A549 (cell line): ENCODE data around the gene VSIG1. TPM values are rescaled to one million over a fixed set of nuclear protein-coding genes. Genes with fewer than 3 reads are reported as not detected.

Experiments used
- ATAC-seq, 2 experiments: fragments of 200-7000 bp in 1 of 2; fragments of >200 bp in 1 of 2; cut with Nextera tagmentation in 1 of 2; cut with Tn5 transposase in 1 of 2; 3 replicates each; pipeline versions ENCODE4 v1.8.0 to v1.9.1; 2018 to 2020; ENCODE audit warnings: mild to moderate bottlenecking in 1 of 2, moderate library complexity in 1 of 2
- CTCF ChIA-PET: fragments of 300-600 bp; sonication (Branson Sonifier 250); formaldehyde crosslinking; extraction: SDS; loops from one replicate; lab custom pipeline; 2021; ENCODE audit warnings: antibody characterized with exemption, inconsistent platforms; lab: Yijun Ruan, JAX
- POLR2A ChIA-PET: fragments of 350-600 bp; formaldehyde crosslinking; extraction: SDS; loops from one replicate; lab custom pipeline; 2021; ENCODE audit warnings: antibody characterized with exemption, inconsistent platforms; lab: Yijun Ruan, JAX
- DNase-seq, 2 experiments: peaks; one replicate each; pipeline versions ENCODE4 v3.0.0 to v3.0.0-alpha.2; 2011 to 2016; ENCODE audit warnings: low read depth in 1 of 2, low spot score in 1 of 2
- FAIRE-seq: peaks from 2 replicates; lab custom pipeline; 2011; peaks lifted over from hg19 to GRCh38; lab: Jason Lieb, UNC
- H3K27ac ChIP-seq, 2 experiments: fragments of >200 bp; sonication (Bioruptor Twin); formaldehyde crosslinking; 3 replicates each; pipeline ENCODE4 v1.5.1; 2016 to 2017
- H3K4me1 ChIP-seq: fragments of >200 bp; sonication (Bioruptor Twin); formaldehyde crosslinking; 3 replicates; pipeline ENCODE4 v1.6.1; 2016
- H3K4me2 ChIP-seq: fragments of >200 bp; sonication (Bioruptor Twin); formaldehyde crosslinking; 3 replicates; pipeline ENCODE4 v1.6.1; 2016
- H3K4me3 ChIP-seq: fragments of >200 bp; sonication (Bioruptor Twin); formaldehyde crosslinking; 3 replicates; pipeline ENCODE4 v1.5.1; 2016
- H3K9me3 ChIP-seq: fragments of >200 bp; sonication (Bioruptor Twin); formaldehyde crosslinking; 3 replicates; pipeline ENCODE4 v1.6.1; 2016
- BCL3 ChIP-seq: fragments of >200 bp; sonication (Bioruptor Twin); formaldehyde crosslinking; IDR thresholded peaks from 3 replicates; pipeline ENCODE4 v1.6.1; 2016
- CBX2 ChIP-seq: fragments of 200-600 bp; sonication (generic); IDR thresholded peaks from 2 replicates; pipeline ENCODE4 v1.6.1; 2016; ENCODE audit warnings: low read depth, mild to moderate bottlenecking, borderline replicate concordance
- CBX8 ChIP-seq: fragments of 200-600 bp; sonication (generic); IDR thresholded peaks from 2 replicates; pipeline ENCODE4 v1.6.1; 2016
- CEBPB ChIP-seq, 2 experiments: fragments of >200 bp in 1 of 2; sonication (Bioruptor Twin) in 1 of 2; formaldehyde crosslinking in 1 of 2; IDR thresholded peaks; 2 replicates each; pipeline ENCODE4 v1.6.1; 2012 to 2016
- CHD2 ChIP-seq: fragments of 150-350 bp; IDR thresholded peaks from 2 replicates; pipeline ENCODE4 v1.6.1; 2014; ENCODE audit warnings: low read length; ENCODE audit not compliant: partially characterized antibody
- EHF ChIP-seq: fragments of 250-450 bp; sonication (Bioruptor Pico); IDR thresholded peaks from 2 replicates; pipeline ENCODE4 v1.5.0; 2020; ENCODE audit warnings: mild to moderate bottlenecking
- EHMT2 ChIP-seq: fragments of 200-600 bp; sonication (generic); IDR thresholded peaks from 2 replicates; pipeline ENCODE4 v1.6.1; 2016; ENCODE audit warnings: antibody characterized with exemption, low read depth, mild to moderate bottlenecking, moderate library complexity
- EP300 ChIP-seq, 2 experiments: fragments of >200 bp; sonication (Bioruptor Twin); formaldehyde crosslinking; IDR thresholded peaks; 2 replicates in 1 of 2; 3 replicates in 1 of 2; pipeline ENCODE4 v1.6.1; 2016 to 2017
- FOSB ChIP-seq: fragments of 250-450 bp; sonication (Bioruptor Pico); IDR thresholded peaks from 2 replicates; pipeline ENCODE4 v1.5.0; 2020; ENCODE audit warnings: mild to moderate bottlenecking, moderate library complexity
- FOXS1 ChIP-seq: fragments of 250-450 bp; sonication (Bioruptor Pico); IDR thresholded peaks from 2 replicates; pipeline ENCODE4 v1.5.0; 2020; ENCODE audit warnings: mild to moderate bottlenecking, moderate library complexity
- HDAC2 ChIP-seq: fragments of 200-600 bp; sonication (generic); IDR thresholded peaks from 2 replicates; pipeline ENCODE4 v1.6.1; 2016
- HEYL ChIP-seq: fragments of 250-450 bp; sonication (Bioruptor Pico); IDR thresholded peaks from 2 replicates; pipeline ENCODE4 v1.8.0; 2021; ENCODE audit warnings: mild to moderate bottlenecking, moderate library complexity
- HMGXB4 ChIP-seq: fragments of 250-450 bp; sonication (Bioruptor Pico); IDR thresholded peaks from 2 replicates; pipeline ENCODE4 v1.5.0; 2021; ENCODE audit warnings: mild to moderate bottlenecking, moderate library complexity, borderline replicate concordance
- HOXA7 ChIP-seq: fragments of 250-450 bp; sonication (Bioruptor Pico); IDR thresholded peaks from 2 replicates; pipeline ENCODE4 v1.5.0; 2020; ENCODE audit warnings: mild to moderate bottlenecking, moderate library complexity
- HOXB5 ChIP-seq: fragments of 250-450 bp; sonication (Bioruptor Pico); IDR thresholded peaks from 2 replicates; pipeline ENCODE4 v1.5.0; 2020; ENCODE audit warnings: mild to moderate bottlenecking, moderate library complexity
- JUN ChIP-seq, 2 experiments: fragments of >200 bp; sonication (Bioruptor Twin); formaldehyde crosslinking; IDR thresholded peaks; 2 replicates in 1 of 2; 3 replicates in 1 of 2; pipeline ENCODE4 v1.6.1; 2016 to 2017
- KDM1A ChIP-seq: fragments of 200-600 bp; sonication (generic); IDR thresholded peaks from 2 replicates; pipeline ENCODE4 v1.6.1; 2016; ENCODE audit warnings: low read depth, mild to moderate bottlenecking
- MAFK ChIP-seq: fragments of 450-650 bp; IDR thresholded peaks from 2 replicates; pipeline ENCODE4 v1.6.1; 2014; ENCODE audit not compliant: partially characterized antibody
- NPAS2 ChIP-seq: fragments of 250-450 bp; sonication (Bioruptor Pico); IDR thresholded peaks from 2 replicates; pipeline ENCODE4 v1.8.0; 2022; ENCODE audit warnings: mild to moderate bottlenecking, moderate library complexity, borderline replicate concordance
- POLR2A ChIP-seq: IDR thresholded peaks from 2 replicates; pipeline ENCODE4 v1.6.1; 2012; ENCODE audit warnings: mild to moderate bottlenecking, low read length
- POLR2AphosphoS2 ChIP-seq: conservative IDR thresholded peaks from 2 replicates; pipeline ENCODE4 v1.6.1; 2012; ENCODE audit warnings: low read length, improper control_type of control experiment, inconsistent platforms
- RCOR1 ChIP-seq: fragments of 150-350 bp; IDR thresholded peaks from 2 replicates; pipeline ENCODE4 v1.6.1; 2014; ENCODE audit warnings: antibody characterized with exemption, low read length, low read depth
- RFX5 ChIP-seq: fragments of 450-650 bp; IDR thresholded peaks from 2 replicates; pipeline ENCODE4 v1.7.1; 2014; ENCODE audit warnings: antibody characterized with exemption, mild to moderate bottlenecking, moderate library complexity
- RNF2 ChIP-seq: fragments of 200-600 bp; sonication (generic); IDR thresholded peaks from 2 replicates; pipeline ENCODE4 v1.6.1; 2016; ENCODE audit warnings: low read depth, mild to moderate bottlenecking, antibody characterized with exemption, moderate library complexity, borderline replicate concordance
- SREBF2 ChIP-seq: fragments of 450-650 bp; IDR thresholded peaks from 2 replicates; pipeline ENCODE4 v1.6.1; 2014; ENCODE audit warnings: mild to moderate bottlenecking, moderate library complexity
- ZC3H11A ChIP-seq: fragments of 450-650 bp; IDR thresholded peaks from 2 replicates; pipeline ENCODE4 v1.6.1; 2014; ENCODE audit warnings: antibody characterized with exemption, mild to moderate bottlenecking
- ZFP36 ChIP-seq: fragments of 450-650 bp; IDR thresholded peaks from 2 replicates; pipeline ENCODE4 v1.6.1; 2014; ENCODE audit warnings: borderline replicate concordance; ENCODE audit not compliant: partially characterized antibody
- ZNF302 ChIP-seq: fragments of 250-450 bp; sonication (Bioruptor Pico); IDR thresholded peaks from 2 replicates; pipeline ENCODE4 v1.9.0; 2021; ENCODE audit warnings: inconsistent platforms, mild to moderate bottlenecking, moderate library complexity
- ZSCAN20 ChIP-seq: fragments of 250-450 bp; sonication (Bioruptor Pico); IDR thresholded peaks from 2 replicates; pipeline ENCODE4 v1.8.0; 2022; ENCODE audit warnings: mild to moderate bottlenecking, moderate library complexity
- WGBS: methylation state at CpG from one replicate; pipeline ENCODE4 v1.1.6; 2017; ENCODE audit errors: missing lambda C conversion rate; 5-methylcytosine and 5-hydroxymethylcytosine counted together
- polyA minus RNA-seq: library from RNA; depleted of rRNA, polyadenylated mRNA; stranded (reverse); fragments of >200 nt; gene quantifications from 2 replicates; pipeline ENCODE4 v1.2.3, GENCODE V29; 2011; rRNA and poly(A)+ RNA removed
- polyA plus RNA-seq, 4 experiments: library from polyadenylated mRNA; depleted of rRNA in 3 of 4; stranded (reverse); fragments of >200 nt; fragmentation: RNase III in 1 of 4; extraction: RNeasy Plus Mini Kit Qiagen cat#74134 plus additional on column Dnase treatment in 1 of 4; gene quantifications; 2 replicates in 3 of 4; 3 replicates in 1 of 4; pipeline ENCODE4 v1.2.3, GENCODE V29; 2011 to 2017
- TF ChIP-seq, protein P1 (sequence below): fragments of 450-650 bp; IDR thresholded peaks from 2 replicates; pipeline ENCODE4 v1.6.1; 2014; ENCODE audit warnings: antibody characterized with exemption
- TF ChIP-seq, protein P2 (sequence below): fragments of 250-450 bp; sonication (Bioruptor Pico); IDR thresholded peaks from 2 replicates; pipeline ENCODE4 v1.5.0; 2020; ENCODE audit warnings: low read depth, mild to moderate bottlenecking, moderate library complexity
- TF ChIP-seq, protein P3 (sequence below): IDR thresholded peaks from 2 replicates; pipeline ENCODE4 v1.6.1; 2012

Gene VSIG1
- 1.2 and 1.3 TPM in 2 replicates for polyA plus RNA-seq (2011; rRNA removed)
- polyA plus RNA-seq (2012; cell fraction: cytosol; rRNA removed): 0.07 and 0.12 TPM in 2 replicates
- polyA plus RNA-seq (2012; cell fraction: nucleus; rRNA removed): 0.08 and 0.22 TPM in 2 replicates
- polyA plus RNA-seq (2017; fragmentation: RNase III; extraction: RNeasy Plus Mini Kit Qiagen cat#74134 plus additional on column Dnase treatment): 0.09 to 0.17 TPM (median 0.11 TPM) in 3 replicates
- 1.2 and 2.8 TPM in 2 replicates for polyA minus RNA-seq

DNA sequence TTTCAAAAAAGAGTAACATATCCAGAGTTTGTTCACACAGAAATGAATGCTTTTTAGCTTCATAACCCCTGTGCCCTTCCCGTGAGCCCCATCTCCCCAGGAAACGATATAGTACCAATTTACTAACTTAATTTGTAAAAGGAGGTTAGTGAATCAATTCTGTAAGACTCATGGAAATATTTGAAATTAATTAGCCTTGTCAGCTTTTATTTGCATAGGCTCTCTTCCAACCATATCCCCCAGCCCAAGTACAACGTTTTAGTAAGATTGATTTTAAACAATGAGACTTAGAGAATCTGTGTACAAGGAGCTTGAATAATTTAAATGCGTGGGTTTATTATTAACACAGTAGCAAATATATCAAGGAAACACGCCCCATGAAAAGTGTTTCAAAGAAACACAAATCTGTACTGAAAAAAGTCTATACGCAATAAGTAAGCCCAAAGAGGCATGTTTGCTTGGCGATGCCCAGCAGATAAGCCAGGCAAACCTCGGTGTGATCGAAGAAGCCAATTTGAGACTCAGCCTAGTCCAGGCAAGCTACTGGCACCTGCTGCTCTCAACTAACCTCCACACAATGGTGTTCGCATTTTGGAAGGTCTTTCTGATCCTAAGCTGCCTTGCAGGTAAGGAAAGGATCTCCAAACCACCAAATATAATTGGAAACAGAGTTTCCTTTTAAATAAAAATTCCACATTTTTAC, at the start of gene VSIG1:
VSIG1 (plus strand) TSS at position 512 of the 703 bp plus-strand sequence; CDS start at position 578, 66 bp downstream.
- no peak within 1 kb of the TSS for H3K4me3 ChIP-seq
- no peak within 1 kb of the TSS for H3K4me2 ChIP-seq
- CTCF ChIA-PET: no interaction called here
- peak; percentile 18 for FAIRE-seq
- no peak for DNase-seq
- H3K9me3 ChIP-seq: no peaks in the 10 kb centered on the region
- no peak for ATAC-seq
- no peaks in the 10 kb centered on the region for H3K4me1 ChIP-seq
- POLR2A ChIA-PET: no interaction called here
- no peak within 1 kb of the TSS for H3K27ac ChIP-seq
- peak; percentile 43 for TF ChIP-seq MAFK
- TF ChIP-seq EP300 (IDR thresholded peaks at IDR 0.05): no peak
- 81% methylated on average over 10 of the region's 10 CpGs for WGBS

DNA sequence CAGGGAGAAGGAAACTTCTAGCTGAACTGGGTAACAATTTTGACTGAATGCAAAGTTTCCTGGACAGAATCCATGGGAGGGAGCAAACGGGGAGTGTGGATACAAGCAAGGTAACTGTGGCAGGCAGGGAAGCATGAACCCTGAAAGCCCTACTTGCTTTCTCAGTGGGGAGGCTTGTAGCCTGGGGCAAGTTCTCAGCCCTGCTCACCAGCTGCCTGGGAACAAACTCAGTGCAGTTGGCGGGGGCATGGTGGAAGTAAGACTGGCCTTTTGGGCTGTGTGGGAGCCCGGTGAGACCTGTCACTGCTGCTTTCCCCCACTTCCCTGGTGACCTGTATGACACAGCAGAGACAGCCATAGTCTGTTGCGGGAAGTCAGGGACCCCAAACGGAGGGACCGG, 48.7 kb upstream of the VSIG1 start:
- FAIRE-seq: no peak
- 71% methylated on average over 4 of the region's 6 CpGs for WGBS

GRCh38 chrX:108000751-108001150, 44.1 kb upstream of the VSIG1 start:
- CTCF ChIA-PET: interaction anchor here (1.6 kb wide), 1 partner anchor 7 kb away, joined by 5 read pairs; no protein-coding TSS in a partner anchor
- H3K4me2 ChIP-seq: no peak overlapping the region
- H3K27ac ChIP-seq: peak overlapping the region in 1 of 2 experiments; percentile 43; a peak in 2 of 6 replicates
- POLR2A ChIA-PET: no interaction called here
- ATAC-seq: peak in 1 of 2 experiments; percentile 30; a peak in 1 of 6 replicates
- H3K9me3 ChIP-seq: no peaks in the 10 kb centered on the region
- FAIRE-seq: no peak
- DNase-seq: peak in 1 of 2 experiments; percentile 2
- H3K4me1 ChIP-seq: no peaks in the 10 kb centered on the region
- no peak overlapping the region for H3K4me3 ChIP-seq
- WGBS: 60% methylated on average over 1 of the region's 2 CpGs
- TF ChIP-seq HOXA7 (CRISPR knock-in tag): no peak
- no peak for TF ChIP-seq JUN (IDR thresholded peaks at IDR 0.05)
- no peak for TF ChIP-seq FOSB (CRISPR knock-in tag)
- no peak for TF ChIP-seq ZFP36
- no peak for TF ChIP-seq SREBF2
- TF ChIP-seq ZC3H11A: no peak
- TF ChIP-seq HMGXB4 (CRISPR knock-in tag): no peak
- TF ChIP-seq EHF: no peak
- TF ChIP-seq CHD2: no peak
- no peak for TF ChIP-seq HEYL (CRISPR knock-in tag)
- TF ChIP-seq BCL3: no peak
- TF ChIP-seq RFX5: no peak
- TF ChIP-seq, protein P1, sequence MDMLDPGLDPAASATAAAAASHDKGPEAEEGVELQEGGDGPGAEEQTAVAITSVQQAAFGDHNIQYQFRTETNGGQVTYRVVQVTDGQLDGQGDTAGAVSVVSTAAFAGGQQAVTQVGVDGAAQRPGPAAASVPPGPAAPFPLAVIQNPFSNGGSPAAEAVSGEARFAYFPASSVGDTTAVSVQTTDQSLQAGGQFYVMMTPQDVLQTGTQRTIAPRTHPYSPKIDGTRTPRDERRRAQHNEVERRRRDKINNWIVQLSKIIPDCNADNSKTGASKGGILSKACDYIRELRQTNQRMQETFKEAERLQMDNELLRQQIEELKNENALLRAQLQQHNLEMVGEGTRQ: no peak
- no peak for TF ChIP-seq NPAS2 (CRISPR knock-in tag)
- TF ChIP-seq RNF2: no peak
- TF ChIP-seq, protein P2, sequence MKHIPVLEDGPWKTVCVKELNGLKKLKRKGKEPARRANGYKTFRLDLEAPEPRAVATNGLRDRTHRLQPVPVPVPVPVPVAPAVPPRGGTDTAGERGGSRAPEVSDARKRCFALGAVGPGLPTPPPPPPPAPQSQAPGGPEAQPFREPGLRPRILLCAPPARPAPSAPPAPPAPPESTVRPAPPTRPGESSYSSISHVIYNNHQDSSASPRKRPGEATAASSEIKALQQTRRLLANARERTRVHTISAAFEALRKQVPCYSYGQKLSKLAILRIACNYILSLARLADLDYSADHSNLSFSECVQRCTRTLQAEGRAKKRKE (CRISPR knock-in tag): no peak

More for the DNA sequence above, 48.7 kb upstream of the VSIG1 start:
- CTCF ChIA-PET: interaction anchor here (0.6 kb wide), 1 partner anchor 546 kb away, joined by 4 read pairs; no protein-coding TSS in a partner anchor
- no peaks in the 10 kb centered on the region for H3K4me1 ChIP-seq
- no peaks in the 10 kb centered on the region for H3K9me3 ChIP-seq
- H3K4me2 ChIP-seq: no peak overlapping the region
- no peak for ATAC-seq
- POLR2A ChIA-PET: no interaction called here
- TF ChIP-seq HOXA7 (CRISPR knock-in tag) (no peak), KDM1A (no peak), POLR2AphosphoS2 (no peak), POLR2A (no peak), ZFP36 (no peak), ZSCAN20 (CRISPR knock-in tag) (no peak), FOXS1 (no peak), HOXB5 (CRISPR knock-in tag) (no peak), RCOR1 (no peak), CHD2 (no peak), CBX2 (no peak), NPAS2 (CRISPR knock-in tag) (no peak), ZNF302 (CRISPR knock-in tag) (no peak), RFX5 (no peak), CBX8 (no peak), CEBPB (IDR thresholded peaks at IDR 0.05) (no peak), HDAC2 (no peak), EHMT2 (no peak), JUN (IDR thresholded peaks at IDR 0.05) (no peak)
- TF ChIP-seq, protein P3, sequence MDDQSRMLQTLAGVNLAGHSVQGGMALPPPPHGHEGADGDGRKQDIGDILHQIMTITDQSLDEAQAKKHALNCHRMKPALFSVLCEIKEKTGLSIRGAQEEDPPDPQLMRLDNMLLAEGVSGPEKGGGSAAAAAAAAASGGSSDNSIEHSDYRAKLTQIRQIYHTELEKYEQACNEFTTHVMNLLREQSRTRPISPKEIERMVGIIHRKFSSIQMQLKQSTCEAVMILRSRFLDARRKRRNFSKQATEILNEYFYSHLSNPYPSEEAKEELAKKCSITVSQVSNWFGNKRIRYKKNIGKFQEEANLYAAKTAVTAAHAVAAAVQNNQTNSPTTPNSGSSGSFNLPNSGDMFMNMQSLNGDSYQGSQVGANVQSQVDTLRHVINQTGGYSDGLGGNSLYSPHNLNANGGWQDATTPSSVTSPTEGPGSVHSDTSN: no peak
- DNase-seq: no peak
- no peak overlapping the region for H3K27ac ChIP-seq
- H3K4me3 ChIP-seq: no peak overlapping the region
